GM12878 (cell line): ENCODE measurements around the gene TOMT. TPM values are rescaled to one million over a fixed set of nuclear protein-coding genes. Genes with fewer than 3 reads are reported as not detected.
A peak's percentile ranks its signal among the peaks of the same experiment; 100 is the strongest.

Source experiments
- BCL11A ChIP-seq: IDR thresholded peaks from 2 replicates; pipeline ENCODE4 v1.6.1; 2011; ENCODE audit warnings: low read depth, low read length
- BRCA1 ChIP-seq: IDR thresholded peaks from 2 replicates; pipeline ENCODE4 v1.6.1; 2011; ENCODE audit warnings: low read depth, low read length, improper control_type of control experiment
- CBX5 ChIP-seq: sonication (generic); IDR thresholded peaks from 2 replicates; pipeline ENCODE4 v1.6.1; 2016; ENCODE audit warnings: low read depth, moderate library complexity, mild to moderate bottlenecking, inconsistent platforms
- CEBPB ChIP-seq, 2 experiments: fragments of 150-350 bp in 1 of 2; IDR thresholded peaks; 2 replicates each; pipeline ENCODE4 v1.6.1; 2012 to 2014; ENCODE audit warnings: low read depth in 2 of 2, low read length in 2 of 2, borderline replicate concordance in 1 of 2, inconsistent platforms in 1 of 2
- CHD1 ChIP-seq: IDR thresholded peaks from 2 replicates; pipeline ENCODE4 v1.6.1; 2012; ENCODE audit warnings: low read depth, low read length, improper control_type of control experiment
- CHD2 ChIP-seq: IDR thresholded peaks from 2 replicates; pipeline ENCODE4 v1.6.1; 2011; ENCODE audit warnings: low read depth, low read length, improper control_type of control experiment, borderline replicate concordance
- DPF2 ChIP-seq: fragments of 450-650 bp; IDR thresholded peaks from 2 replicates; pipeline ENCODE4 v1.6.1; 2017; ENCODE audit warnings: mild to moderate bottlenecking
- EED ChIP-seq: sonication (generic); IDR thresholded peaks from 2 replicates; pipeline ENCODE4 v1.6.1; 2016; ENCODE audit warnings: antibody characterized with exemption, low read depth
- MEF2B ChIP-seq: fragments of 450-650 bp; IDR thresholded peaks from 2 replicates; pipeline ENCODE4 v1.6.1; 2018; ENCODE audit warnings: mild to moderate bottlenecking, moderate library complexity; ENCODE audit not compliant: partially characterized antibody, poor library complexity, severe bottlenecking
- MYC ChIP-seq: IDR thresholded peaks from 2 replicates; pipeline ENCODE4 v1.6.1; 2011; ENCODE audit warnings: mild to moderate bottlenecking, low read length, moderate library complexity, inconsistent platforms; ENCODE audit not compliant: insufficient read depth, insufficient replicate concordance, insufficient read length, severe bottlenecking
- NFYB ChIP-seq: IDR thresholded peaks from 2 replicates; pipeline ENCODE4 v1.6.1; 2011; ENCODE audit warnings: low read depth, mild to moderate bottlenecking, low read length, improper control_type of control experiment, moderate library complexity; ENCODE audit not compliant: insufficient read depth
- PAX5 ChIP-seq: IDR thresholded peaks from 2 replicates; pipeline ENCODE4 v1.6.1; 2011; ENCODE audit warnings: low read depth, low read length, borderline replicate concordance
- PML ChIP-seq: IDR thresholded peaks from 2 replicates; pipeline ENCODE4 v1.6.1; 2012; ENCODE audit warnings: low read length, inconsistent platforms
- RAD51 ChIP-seq: fragments of 450-650 bp; IDR thresholded peaks from 2 replicates; pipeline ENCODE4 v1.6.1; 2016; ENCODE audit warnings: moderate library complexity, mild to moderate bottlenecking, inconsistent platforms
- RELA ChIP-seq: fragments of 450-650 bp; IDR thresholded peaks from 2 replicates; pipeline ENCODE4 v1.8.0; 2014; ENCODE audit warnings: borderline replicate concordance; ENCODE audit not compliant: partially characterized antibody
- SIN3A ChIP-seq: IDR thresholded peaks from 2 replicates; pipeline ENCODE4 v1.6.1; 2012; ENCODE audit warnings: low read depth, low read length, improper control_type of control experiment
- SP1 ChIP-seq: IDR thresholded peaks from one replicate; pipeline ENCODE4 v1.6.1; 2011; ENCODE audit warnings: low read depth, low read length
- SPI1 ChIP-seq: IDR thresholded peaks from 2 replicates; pipeline ENCODE4 v1.6.1; 2011; ENCODE audit warnings: low read depth, mild to moderate bottlenecking, low read length, moderate library complexity, borderline replicate concordance; ENCODE audit not compliant: insufficient read depth
- STAT3 ChIP-seq: IDR thresholded peaks from 2 replicates; pipeline ENCODE4 v1.6.1; 2011; ENCODE audit warnings: low read depth, low read length, improper control_type of control experiment
- SUPT20H ChIP-seq: IDR thresholded peaks from 2 replicates; pipeline ENCODE4 v1.6.1; 2011; ENCODE audit warnings: low read depth, mild to moderate bottlenecking, low read length, moderate library complexity, borderline replicate concordance; ENCODE audit not compliant: control insufficient read depth
- ZNF217 ChIP-seq: fragments of 450-650 bp; IDR thresholded peaks from 2 replicates; pipeline ENCODE4 v1.6.1; 2017; ENCODE audit warnings: antibody characterized with exemption, mild to moderate bottlenecking
- polyA plus RNA-seq, 11 experiments: library from polyadenylated mRNA; depleted of rRNA in 4 of 11; unstranded in 6 of 11; stranded (reverse) in 5 of 11; fragments of >200 nt; fragmentation: Nextera tagmentation in 4 of 11; fragmentation: Illumina TruSeq in 1 of 11; extraction: Ambion mirVana in 4 of 11; extraction: Trizol in 1 of 11; gene quantifications; 1 replicate in 1 of 11; 2 replicates in 10 of 11; pipeline versions ENCODE4 v1.2.1 to v1.2.3, GENCODE V29; 2011 to 2016; ENCODE audit warnings: inconsistent platforms in 2 of 11, missing spikeins in 2 of 11, low read depth in 1 of 11
- total RNA-seq, 4 experiments: library from RNA; depleted of rRNA in 3 of 4; stranded (reverse); fragments of >200 nt in 3 of 4; fragmentation: Illumina TruSeq in 1 of 4; extraction: Trizol in 1 of 4; gene quantifications; 2 replicates each; pipeline versions ENCODE4 v1.2.1 to v1.2.3, GENCODE V29; 2013 to 2021
- TF ChIP-seq, protein P1 (sequence below): fragments of 450-650 bp; IDR thresholded peaks from 2 replicates; pipeline ENCODE4 v1.6.1; 2018; ENCODE audit warnings: borderline replicate concordance, mild to moderate bottlenecking; ENCODE audit not compliant: partially characterized antibody
- TF ChIP-seq, protein P2 (sequence below): IDR thresholded peaks from 2 replicates; pipeline ENCODE4 v1.6.1; 2011; ENCODE audit warnings: borderline replicate concordance, low read depth, mild to moderate bottlenecking, moderate library complexity, low read length; ENCODE audit not compliant: insufficient read depth, poor library complexity, severe bottlenecking
- TF ChIP-seq, protein P3 (sequence below): fragments of 450-650 bp; IDR thresholded peaks from 2 replicates; pipeline ENCODE4 v1.6.1; 2018; ENCODE audit warnings: mild to moderate bottlenecking, low read depth, moderate library complexity; ENCODE audit not compliant: partially characterized antibody

TOMT gene
- total and polyA plus RNA-seq, 10 of the 15 experiments (the other 5 are each of a cell fraction or from before 2014, with no cell fraction given): not detected

DNA sequence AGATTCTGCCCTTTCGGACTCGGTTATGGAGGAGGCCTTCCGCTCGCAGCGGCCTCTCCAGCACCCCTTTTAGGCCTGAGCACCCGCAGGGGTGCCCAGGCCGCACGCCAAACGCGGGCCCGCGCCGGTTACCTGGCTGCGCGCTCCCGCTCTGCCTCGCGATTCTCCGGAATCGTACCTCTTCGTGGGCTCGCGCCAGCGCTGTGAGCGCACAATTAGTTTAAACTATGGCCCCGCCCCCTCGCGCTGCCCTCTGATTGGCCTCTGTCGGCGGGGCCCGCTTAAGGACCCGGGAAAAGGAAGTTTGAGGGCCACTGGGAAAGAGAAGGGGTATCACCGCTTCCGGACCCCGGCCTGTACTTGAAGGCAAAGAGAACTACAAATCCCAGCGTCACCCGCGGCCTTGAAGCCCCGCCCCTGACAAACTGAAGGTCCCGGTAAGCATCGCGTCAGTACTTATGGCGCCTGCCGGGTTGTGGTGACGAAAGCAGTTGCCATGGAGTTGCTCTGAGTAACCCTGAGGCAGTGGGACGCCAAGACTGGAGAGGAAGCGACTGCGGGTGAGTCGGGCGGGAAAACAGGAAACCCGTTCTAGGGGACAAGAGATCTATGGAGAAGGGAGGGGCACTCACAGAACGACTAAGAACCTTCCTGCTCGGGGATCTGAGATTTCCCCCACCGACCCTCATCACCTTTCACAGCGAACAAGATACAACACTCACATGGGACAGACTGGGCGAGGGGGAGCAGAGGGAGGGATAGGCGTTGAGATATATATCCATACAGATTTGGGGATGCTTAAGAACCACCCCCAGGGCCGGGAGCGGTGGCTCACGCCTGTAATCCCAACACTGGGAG, 25.2 kb upstream of the TOMT start, which contains the start of the genes LRRC51 and NUMA1 (continued):
- TF ChIP-seq MYC: no peak
- no peak for TF ChIP-seq CBX5
- no peak for TF ChIP-seq CHD1
- peak; percentile 65 for TF ChIP-seq MEF2B
- peak; percentile 91 for TF ChIP-seq CHD2
- TF ChIP-seq CEBPB (IDR thresholded peaks at IDR 0.05; ENCODE audit: borderline replicate concordance in 1 of 2, low read depth in 2 of 2, low read length in 2 of 2): peak in 1 of 2 experiments; percentile 47; a peak in 1 of 4 replicates
- TF ChIP-seq BRCA1: 0 out of 2 replicates have a peak, but pooled peaks have one; percentile 34
- no peak for TF ChIP-seq BCL11A
- TF ChIP-seq SUPT20H: no peak
- peak; percentile 89 for TF ChIP-seq NFYB
- no peak for TF ChIP-seq STAT3
- TF ChIP-seq EED: peak; percentile 57
- TF ChIP-seq, protein P1, sequence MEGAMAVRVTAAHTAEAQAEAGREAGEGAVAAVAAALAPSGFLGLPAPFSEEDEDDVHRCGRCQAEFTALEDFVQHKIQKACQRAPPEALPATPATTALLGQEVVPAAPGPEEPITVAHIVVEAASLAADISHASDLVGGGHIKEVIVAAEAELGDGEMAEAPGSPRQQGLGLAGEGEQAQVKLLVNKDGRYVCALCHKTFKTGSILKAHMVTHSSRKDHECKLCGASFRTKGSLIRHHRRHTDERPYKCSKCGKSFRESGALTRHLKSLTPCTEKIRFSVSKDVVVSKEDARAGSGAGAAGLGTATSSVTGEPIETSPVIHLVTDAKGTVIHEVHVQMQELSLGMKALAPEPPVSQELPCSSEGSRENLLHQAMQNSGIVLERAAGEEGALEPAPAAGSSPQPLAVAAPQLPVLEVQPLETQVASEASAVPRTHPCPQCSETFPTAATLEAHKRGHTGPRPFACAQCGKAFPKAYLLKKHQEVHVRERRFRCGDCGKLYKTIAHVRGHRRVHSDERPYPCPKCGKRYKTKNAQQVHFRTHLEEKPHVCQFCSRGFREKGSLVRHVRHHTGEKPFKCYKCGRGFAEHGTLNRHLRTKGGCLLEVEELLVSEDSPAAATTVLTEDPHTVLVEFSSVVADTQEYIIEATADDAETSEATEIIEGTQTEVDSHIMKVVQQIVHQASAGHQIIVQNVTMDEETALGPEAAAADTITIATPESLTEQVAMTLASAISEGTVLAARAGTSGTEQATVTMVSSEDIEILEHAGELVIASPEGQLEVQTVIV: peak; percentile 63
- TF ChIP-seq PML: no peak
- TF ChIP-seq ZNF217: no peak
- peak; percentile 13; the same call in 1 of the 2 replicates for TF ChIP-seq DPF2
- no peak for TF ChIP-seq RAD51
- peak; percentile 69 for TF ChIP-seq SPI1
- TF ChIP-seq PAX5: no peak
- TF ChIP-seq, protein P2, sequence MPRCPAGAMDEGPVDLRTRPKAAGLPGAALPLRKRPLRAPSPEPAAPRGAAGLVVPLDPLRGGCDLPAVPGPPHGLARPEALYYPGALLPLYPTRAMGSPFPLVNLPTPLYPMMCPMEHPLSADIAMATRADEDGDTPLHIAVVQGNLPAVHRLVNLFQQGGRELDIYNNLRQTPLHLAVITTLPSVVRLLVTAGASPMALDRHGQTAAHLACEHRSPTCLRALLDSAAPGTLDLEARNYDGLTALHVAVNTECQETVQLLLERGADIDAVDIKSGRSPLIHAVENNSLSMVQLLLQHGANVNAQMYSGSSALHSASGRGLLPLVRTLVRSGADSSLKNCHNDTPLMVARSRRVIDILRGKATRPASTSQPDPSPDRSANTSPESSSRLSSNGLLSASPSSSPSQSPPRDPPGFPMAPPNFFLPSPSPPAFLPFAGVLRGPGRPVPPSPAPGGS: peak; percentile 21
- TF ChIP-seq, protein P3, sequence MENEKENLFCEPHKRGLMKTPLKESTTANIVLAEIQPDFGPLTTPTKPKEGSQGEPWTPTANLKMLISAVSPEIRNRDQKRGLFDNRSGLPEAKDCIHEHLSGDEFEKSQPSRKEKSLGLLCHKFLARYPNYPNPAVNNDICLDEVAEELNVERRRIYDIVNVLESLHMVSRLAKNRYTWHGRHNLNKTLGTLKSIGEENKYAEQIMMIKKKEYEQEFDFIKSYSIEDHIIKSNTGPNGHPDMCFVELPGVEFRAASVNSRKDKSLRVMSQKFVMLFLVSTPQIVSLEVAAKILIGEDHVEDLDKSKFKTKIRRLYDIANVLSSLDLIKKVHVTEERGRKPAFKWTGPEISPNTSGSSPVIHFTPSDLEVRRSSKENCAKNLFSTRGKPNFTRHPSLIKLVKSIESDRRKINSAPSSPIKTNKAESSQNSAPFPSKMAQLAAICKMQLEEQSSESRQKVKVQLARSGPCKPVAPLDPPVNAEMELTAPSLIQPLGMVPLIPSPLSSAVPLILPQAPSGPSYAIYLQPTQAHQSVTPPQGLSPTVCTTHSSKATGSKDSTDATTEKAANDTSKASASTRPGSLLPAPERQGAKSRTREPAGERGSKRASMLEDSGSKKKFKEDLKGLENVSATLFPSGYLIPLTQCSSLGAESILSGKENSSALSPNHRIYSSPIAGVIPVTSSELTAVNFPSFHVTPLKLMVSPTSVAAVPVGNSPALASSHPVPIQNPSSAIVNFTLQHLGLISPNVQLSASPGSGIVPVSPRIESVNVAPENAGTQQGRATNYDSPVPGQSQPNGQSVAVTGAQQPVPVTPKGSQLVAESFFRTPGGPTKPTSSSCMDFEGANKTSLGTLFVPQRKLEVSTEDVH: peak; percentile 79
- peak; percentile 62 for TF ChIP-seq SP1
- no peak for TF ChIP-seq RELA
- TF ChIP-seq SIN3A: peak; percentile 95
